ENCODE results near the gene MTR.

- TF ChIP-seq CEBPB (IDR thresholded peaks at IDR 0.05) (no peak), TEAD4 (IDR thresholded peaks at IDR 0.05) (no peak), REST (IDR thresholded peaks at IDR 0.05; ENCODE audit: low read depth) (no peak), ZBTB7A (IDR thresholded peaks at IDR 0.05; ENCODE audit: low read depth) (no peak), RAD21 (IDR thresholded peaks at IDR 0.05; ENCODE audit: low read depth) (no peak), CREB1 (IDR thresholded peaks at IDR 0.05; ENCODE audit: low read depth) (no peak), EP300 (IDR thresholded peaks at IDR 0.05; ENCODE audit: borderline replicate concordance) (no peak)
- TF ChIP-seq, protein P1, sequence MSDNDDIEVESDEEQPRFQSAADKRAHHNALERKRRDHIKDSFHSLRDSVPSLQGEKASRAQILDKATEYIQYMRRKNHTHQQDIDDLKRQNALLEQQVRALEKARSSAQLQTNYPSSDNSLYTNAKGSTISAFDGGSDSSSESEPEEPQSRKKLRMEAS (IDR thresholded peaks at IDR 0.05): no peak
These were observed 44.2 kb upstream of the MTR start for GRCh38 chr1:236750928-236751327.
